Vagina (tissue), 2 donors: ENCODE measurements around the gene CALCOCO2.

ENCODE experiments used
- POLR2A ChIP-seq, 2 donors: fragments of 450-650 bp; IDR thresholded peaks; one replicate each; pipeline ENCODE4 v1.6.1; 2017; ENCODE audit warnings: antibody characterized with exemption in 2 of 2, mild to moderate bottlenecking in 2 of 2, moderate library complexity in 2 of 2
- POLR2AphosphoS5 ChIP-seq, 2 donors: sonication (generic); formaldehyde crosslinking; IDR thresholded peaks; one replicate each; pipeline ENCODE4 v1.9.0; 2017; ENCODE audit warnings: antibody characterized with exemption in 2 of 2, mild to moderate bottlenecking in 2 of 2, low read depth in 1 of 2; ENCODE audit not compliant: insufficient read depth in 1 of 2
- TF ChIP-seq, protein P1 (sequence below), 3 experiments: fragments of 450-650 bp in 2 of 3; fragments of 200-600 bp in 1 of 3; sonication (generic) in 1 of 3; IDR thresholded peaks; one replicate each; pipeline ENCODE4 v1.5.1; 2017 to 2019; ENCODE audit warnings: antibody characterized with exemption in 3 of 3, mild to moderate bottlenecking in 2 of 3, moderate library complexity in 2 of 3

- TF ChIP-seq, protein P1, sequence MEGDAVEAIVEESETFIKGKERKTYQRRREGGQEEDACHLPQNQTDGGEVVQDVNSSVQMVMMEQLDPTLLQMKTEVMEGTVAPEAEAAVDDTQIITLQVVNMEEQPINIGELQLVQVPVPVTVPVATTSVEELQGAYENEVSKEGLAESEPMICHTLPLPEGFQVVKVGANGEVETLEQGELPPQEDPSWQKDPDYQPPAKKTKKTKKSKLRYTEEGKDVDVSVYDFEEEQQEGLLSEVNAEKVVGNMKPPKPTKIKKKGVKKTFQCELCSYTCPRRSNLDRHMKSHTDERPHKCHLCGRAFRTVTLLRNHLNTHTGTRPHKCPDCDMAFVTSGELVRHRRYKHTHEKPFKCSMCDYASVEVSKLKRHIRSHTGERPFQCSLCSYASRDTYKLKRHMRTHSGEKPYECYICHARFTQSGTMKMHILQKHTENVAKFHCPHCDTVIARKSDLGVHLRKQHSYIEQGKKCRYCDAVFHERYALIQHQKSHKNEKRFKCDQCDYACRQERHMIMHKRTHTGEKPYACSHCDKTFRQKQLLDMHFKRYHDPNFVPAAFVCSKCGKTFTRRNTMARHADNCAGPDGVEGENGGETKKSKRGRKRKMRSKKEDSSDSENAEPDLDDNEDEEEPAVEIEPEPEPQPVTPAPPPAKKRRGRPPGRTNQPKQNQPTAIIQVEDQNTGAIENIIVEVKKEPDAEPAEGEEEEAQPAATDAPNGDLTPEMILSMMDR (IDR thresholded peaks at IDR 0.05), result no peak
- TF ChIP-seq POLR2A (IDR thresholded peaks at IDR 0.05) (no peak), POLR2AphosphoS5 (IDR thresholded peaks at IDR 0.05; ENCODE audit: insufficient read depth in 1 of 2, low read depth in 1 of 2) (no peak)
Measured at GRCh38 chr17:48871035-48871550, 40.3 kb downstream of the CALCOCO2 start.
